Measurements from ENCODE around the gene DUT.

The DUT gene

GRCh38 chr15:48373821-48374451 lies 42.7 kb downstream of the DUT start:
- TF ChIP-seq CEBPB (IDR thresholded peaks at IDR 0.05) = no peak
- TF ChIP-seq CREB1 (IDR thresholded peaks at IDR 0.05; ENCODE audit: low read depth) = no peak

DNA sequence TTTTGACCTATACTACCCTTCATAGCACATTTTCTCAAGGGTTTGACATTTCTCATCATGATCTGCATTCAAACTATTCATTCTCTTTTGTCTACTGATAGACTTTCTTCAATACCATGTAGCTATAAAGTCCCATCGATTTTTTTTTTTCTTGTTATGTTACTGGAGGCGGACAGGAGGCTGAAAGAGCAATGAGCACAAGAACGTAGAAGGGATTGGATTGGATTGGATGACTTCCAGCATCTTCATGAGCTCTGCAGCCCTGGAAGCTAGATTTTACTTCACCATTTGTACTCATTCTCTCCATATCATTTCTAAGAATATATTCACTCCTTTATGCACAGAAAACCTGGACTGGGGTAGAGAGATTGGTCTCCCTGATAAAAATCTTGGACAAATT lies 43.2 kb downstream of the DUT start:
- TF ChIP-seq NFIC (IDR thresholded peaks at IDR 0.05) (no peak), TEAD4 (IDR thresholded peaks at IDR 0.05) (no peak), FOXM1 (IDR thresholded peaks at IDR 0.05; ENCODE audit: borderline replicate concordance, low read depth) (no peak), TAF1 (IDR thresholded peaks at IDR 0.05; ENCODE audit: low read depth) (no peak), TCF12 (IDR thresholded peaks at IDR 0.05; ENCODE audit: low read depth) (no peak), ZBTB7A (IDR thresholded peaks at IDR 0.05; ENCODE audit: low read depth) (no peak), MAX (IDR thresholded peaks at IDR 0.05) (no peak), RAD21 (IDR thresholded peaks at IDR 0.05; ENCODE audit: low read depth) (no peak), CEBPB (IDR thresholded peaks at IDR 0.05) (no peak), CREB1 (IDR thresholded peaks at IDR 0.05; ENCODE audit: low read depth) (no peak), EP300 (IDR thresholded peaks at IDR 0.05; ENCODE audit: borderline replicate concordance) (no peak), EGR1 (IDR thresholded peaks at IDR 0.05) (no peak), YY1 (IDR thresholded peaks at IDR 0.05; ENCODE audit: low read depth) (no peak), REST (IDR thresholded peaks at IDR 0.05; ENCODE audit: low read depth) (no peak), USF1 (IDR thresholded peaks at IDR 0.05) (no peak)

GRCh38 chr15:48375767-48376166 lies 44.5 kb downstream of the DUT start:
- no peak for TF ChIP-seq TAF1 (IDR thresholded peaks at IDR 0.05; ENCODE audit: low read depth)
- no peak for TF ChIP-seq MAX (IDR thresholded peaks at IDR 0.05)
- no peak for TF ChIP-seq CREB1 (IDR thresholded peaks at IDR 0.05; ENCODE audit: low read depth)
- TF ChIP-seq CEBPB (IDR thresholded peaks at IDR 0.05) = no peak
- no peak for TF ChIP-seq NFIC (IDR thresholded peaks at IDR 0.05)
- TF ChIP-seq ZBTB7A (IDR thresholded peaks at IDR 0.05; ENCODE audit: low read depth) = no peak
- no peak for TF ChIP-seq TCF12 (IDR thresholded peaks at IDR 0.05; ENCODE audit: low read depth)
- TF ChIP-seq REST (IDR thresholded peaks at IDR 0.05; ENCODE audit: low read depth) = no peak
- no peak for TF ChIP-seq YY1 (IDR thresholded peaks at IDR 0.05; ENCODE audit: low read depth)
- no peak for TF ChIP-seq TEAD4 (IDR thresholded peaks at IDR 0.05)

DNA sequence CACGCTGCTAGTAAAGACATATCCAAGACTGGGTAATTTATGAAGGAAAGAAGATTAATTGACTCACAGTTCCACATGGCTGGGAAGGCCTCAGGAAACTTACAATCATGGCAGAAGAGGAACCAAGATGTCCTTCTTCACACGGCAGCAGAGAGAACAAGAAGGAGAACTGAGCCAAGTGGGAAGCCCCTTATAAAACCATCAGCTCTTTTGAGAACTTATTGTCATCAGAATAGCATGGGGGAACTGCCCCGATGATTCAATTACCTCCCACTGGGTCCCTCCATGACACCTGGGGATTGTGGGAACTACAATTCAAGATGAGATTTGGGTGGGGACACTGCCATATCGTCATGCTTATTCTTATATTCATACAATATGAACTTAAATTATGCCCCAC lies 49.0 kb downstream of the DUT start:
- no peak for TF ChIP-seq TAF1 (IDR thresholded peaks at IDR 0.05; ENCODE audit: low read depth)
- TF ChIP-seq RAD21 (IDR thresholded peaks at IDR 0.05; ENCODE audit: low read depth) = no peak
- no peak for TF ChIP-seq EGR1 (IDR thresholded peaks at IDR 0.05)
- TF ChIP-seq TEAD4 (IDR thresholded peaks at IDR 0.05) = no peak
- TF ChIP-seq USF1 (IDR thresholded peaks at IDR 0.05) = no peak
- no peak for TF ChIP-seq FOXM1 (IDR thresholded peaks at IDR 0.05; ENCODE audit: borderline replicate concordance, low read depth)
- no peak for TF ChIP-seq EP300 (IDR thresholded peaks at IDR 0.05; ENCODE audit: borderline replicate concordance)
- no peak for TF ChIP-seq CREB1 (IDR thresholded peaks at IDR 0.05; ENCODE audit: low read depth)
- no peak for TF ChIP-seq NFIC (IDR thresholded peaks at IDR 0.05)
- TF ChIP-seq YY1 (IDR thresholded peaks at IDR 0.05; ENCODE audit: low read depth) = no peak
- no peak for TF ChIP-seq TCF12 (IDR thresholded peaks at IDR 0.05; ENCODE audit: low read depth)
- TF ChIP-seq MAX (IDR thresholded peaks at IDR 0.05) = no peak
- TF ChIP-seq ZBTB7A (IDR thresholded peaks at IDR 0.05; ENCODE audit: low read depth) = no peak
- TF ChIP-seq CEBPB (IDR thresholded peaks at IDR 0.05) = no peak
- TF ChIP-seq REST (IDR thresholded peaks at IDR 0.05; ENCODE audit: low read depth) = no peak
